HG03039 (cell line): Measurements from ENCODE around the gene PTCSC3.
"Not testable (repeated sequence)": the region's sequence is repeated elsewhere in the genome, so short reads cannot be mapped to it uniquely, and the experiment has no call there.

Source experiments
- ATAC-seq: cut with Tn5 transposase; IDR thresholded peaks from one replicate; pipeline ENCODE4 v1.9.1; 2021; ENCODE audit warnings: mild to moderate bottlenecking, moderate library complexity; ENCODE audit not compliant: unreplicated experiment

PTCSC3 gene

GRCh38 chr14:36174767-36175424 lies 1.6 kb downstream of the PTCSC3 start:
- ATAC-seq, result no peak

DNA sequence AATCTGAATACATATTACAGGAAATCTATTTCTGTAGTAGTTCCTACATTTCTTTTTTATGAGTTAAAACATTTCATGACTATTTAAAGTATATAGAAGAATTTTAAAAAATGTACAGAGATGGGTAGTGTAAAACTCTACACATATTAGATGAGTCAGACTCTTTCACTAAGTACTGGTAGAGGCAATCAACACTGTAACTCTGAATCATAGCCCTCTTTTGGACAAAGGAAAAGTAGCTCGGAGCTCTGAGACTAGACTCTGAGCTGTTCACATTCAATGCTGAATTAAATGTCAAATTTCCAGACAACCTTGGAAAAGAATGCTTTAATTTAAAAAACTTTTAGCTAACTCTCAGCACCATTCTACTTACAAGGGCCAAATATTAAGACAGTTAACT lies 3.4 kb downstream of the PTCSC3 start:
- no peak for ATAC-seq

- ATAC-seq, result no peak
Observed at GRCh38 chr14:36171607-36172006, 4.9 kb downstream of the PTCSC3 start.

- ATAC-seq, result no peak
Observed at GRCh38 chr14:36167431-36167830, 9.1 kb downstream of the PTCSC3 start.

- ATAC-seq, result no peak
Observed at GRCh38 chr14:36163451-36163850, 13.1 kb downstream of the PTCSC3 start.

- ATAC-seq, result no peak
Observed at GRCh38 chr14:36162267-36162666, 14.3 kb downstream of the PTCSC3 start.

- no peak for ATAC-seq
Observed at GRCh38 chr14:36161776-36162175, 14.7 kb downstream of the PTCSC3 start.

- ATAC-seq, result no peak
Observed at GRCh38 chr14:36151335-36151734, 25.2 kb downstream of the PTCSC3 start.

DNA sequence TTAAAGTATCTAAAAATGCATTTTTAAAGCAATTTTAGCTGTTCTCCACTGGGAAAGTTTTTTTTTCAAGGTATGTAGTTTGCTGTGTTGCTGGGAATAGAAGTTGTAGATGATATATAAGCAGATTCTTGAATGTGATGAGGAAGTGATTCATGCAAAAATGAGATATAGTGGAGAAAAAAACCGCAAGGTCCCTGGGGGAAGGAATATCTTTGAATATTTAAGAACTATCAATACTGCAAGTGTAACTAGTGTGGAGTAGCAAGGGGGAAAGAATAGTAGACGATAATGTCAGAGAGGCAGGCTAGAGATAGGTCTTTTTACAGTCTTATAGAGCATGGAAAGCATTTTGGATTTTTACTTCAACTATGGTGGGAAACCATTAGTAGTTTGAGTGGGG lies 42.5 kb downstream of the PTCSC3 start:
- no peak for ATAC-seq

DNA sequence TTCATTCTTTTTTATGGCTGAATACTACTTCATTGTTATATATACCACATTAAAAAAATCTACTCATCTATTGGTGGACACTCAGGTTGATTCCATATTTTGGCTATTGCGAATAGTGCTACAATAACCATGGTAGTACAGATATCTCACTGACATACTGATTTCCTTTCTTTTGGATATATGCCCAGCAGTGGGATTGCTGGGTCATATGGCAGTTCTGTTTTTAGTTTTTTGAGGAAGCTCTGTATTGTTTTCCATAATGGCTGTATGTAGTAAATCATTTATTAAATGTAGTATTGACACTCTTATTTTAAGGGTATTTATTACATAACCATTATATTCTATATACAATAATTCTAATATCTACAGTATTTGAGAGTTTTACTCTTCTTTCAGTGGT lies 43.7 kb downstream of the PTCSC3 start:
- no peak for ATAC-seq

DNA sequence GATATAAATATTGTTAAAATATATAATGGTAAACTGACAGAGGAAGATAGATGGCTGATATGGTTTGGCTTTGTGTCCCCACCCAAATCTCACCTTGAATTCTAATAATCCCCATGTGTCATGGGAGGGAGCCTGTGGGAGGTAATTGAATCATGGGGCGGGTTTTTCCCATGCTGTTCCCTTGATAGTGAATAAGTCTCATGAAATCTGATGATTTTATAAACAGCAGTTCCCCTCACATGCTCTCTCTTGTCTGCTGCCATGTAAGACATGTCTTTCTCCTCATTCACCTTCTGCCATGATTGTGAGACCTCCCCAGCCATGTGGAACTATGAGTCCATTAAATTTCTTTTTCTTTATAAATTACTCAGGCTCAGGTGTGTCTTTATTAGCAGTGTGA lies 46.3 kb downstream of the PTCSC3 start:
- no peak for ATAC-seq

GRCh38 chr14:36129181-36129580 lies 47.3 kb downstream of the PTCSC3 start:
- ATAC-seq, result no peak

GRCh38 chr14:36113341-36113740 lies 63.2 kb downstream of the PTCSC3 start:
- ATAC-seq, result no peak

DNA sequence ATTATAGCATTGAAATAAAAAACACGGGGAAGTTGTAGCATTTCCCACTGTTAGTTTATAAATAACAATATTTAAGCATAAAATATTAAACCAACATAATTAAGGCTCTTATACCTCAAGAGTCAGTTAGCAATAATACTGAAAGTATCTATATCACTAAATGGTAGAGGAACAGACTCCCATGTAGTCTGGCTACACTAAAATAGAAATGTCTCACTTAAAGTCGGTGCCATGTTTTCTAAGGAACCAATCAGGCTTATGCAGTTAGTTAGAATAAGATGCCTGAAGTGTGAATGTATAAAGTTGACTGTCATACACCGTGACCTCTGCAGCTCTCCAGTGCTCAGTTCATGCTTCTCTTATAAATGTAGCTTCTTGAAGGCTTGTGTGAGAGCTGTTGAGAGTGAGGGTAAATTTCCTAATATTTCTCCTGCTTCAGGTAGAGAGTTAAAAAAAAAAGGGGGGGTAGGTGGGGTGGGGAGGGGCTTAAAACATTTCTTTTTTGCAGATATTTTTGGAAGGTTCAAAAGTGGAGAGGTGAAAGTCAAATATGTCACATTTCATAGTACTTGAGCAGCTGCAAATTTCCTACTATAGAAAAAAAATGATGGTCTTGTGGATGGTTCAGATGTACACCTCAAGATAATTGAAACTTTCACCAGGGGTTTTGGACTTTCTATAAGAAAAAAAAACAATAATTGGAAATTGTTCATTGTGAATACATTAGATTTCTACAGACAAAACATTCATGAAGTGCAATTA lies 64.5 kb downstream of the PTCSC3 start:
- no peak for ATAC-seq

GRCh38 chr14:36105401-36105800 lies 71.1 kb downstream of the PTCSC3 start:
- no peak for ATAC-seq

- ATAC-seq, result not testable (repeated sequence)
Observed at GRCh38 chr14:36104258-36104657, 72.3 kb downstream of the PTCSC3 start.

- no peak for ATAC-seq
Observed at GRCh38 chr14:36099619-36100018, 76.9 kb downstream of the PTCSC3 start.

GRCh38 chr14:36097356-36097755 lies 79.2 kb downstream of the PTCSC3 start:
- no peak for ATAC-seq

- no peak for ATAC-seq
Observed at GRCh38 chr14:36096090-36096489, 80.4 kb downstream of the PTCSC3 start.

DNA sequence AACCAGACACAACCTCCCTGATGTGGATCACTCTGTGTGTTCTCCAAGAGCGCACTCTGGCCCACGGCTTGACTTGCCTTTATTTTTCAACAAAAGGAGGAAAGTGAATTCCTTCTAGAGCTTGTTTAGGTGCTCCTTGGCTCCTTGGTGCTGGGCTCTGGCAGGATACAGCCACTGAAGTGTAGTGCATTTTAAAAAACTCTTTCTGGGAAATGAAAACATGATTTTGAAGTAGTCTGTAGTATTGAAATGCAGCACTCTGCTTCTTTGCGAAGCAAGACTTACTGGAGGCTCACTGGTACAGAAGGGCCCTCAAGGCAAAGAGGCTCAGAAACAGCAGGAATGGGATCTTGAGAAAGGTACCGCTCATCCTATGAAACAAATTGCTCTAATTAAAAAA lies 81.6 kb downstream of the PTCSC3 start:
- no peak for ATAC-seq

GRCh38 chr14:36091096-36091495 lies 85.4 kb downstream of the PTCSC3 start:
- no peak for ATAC-seq

DNA sequence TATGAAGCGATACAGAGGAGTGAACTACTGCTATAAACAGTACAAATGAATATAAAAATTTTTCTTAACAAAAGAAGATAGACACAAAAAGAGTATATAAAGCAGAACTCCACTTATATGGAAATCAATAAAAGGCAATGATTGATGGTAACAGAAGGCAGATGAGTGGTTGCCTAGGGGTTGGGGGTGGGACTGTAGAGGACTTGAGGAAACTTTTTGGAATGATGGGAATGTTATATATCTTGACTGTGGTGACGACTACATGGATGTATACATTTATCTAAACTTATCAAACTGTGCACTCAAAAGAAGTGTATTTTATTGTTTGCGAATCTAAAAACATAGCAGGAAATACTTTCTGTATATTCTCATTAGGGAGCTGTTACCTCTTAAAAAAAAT lies 89.1 kb downstream of the PTCSC3 start:
- ATAC-seq, result no peak
